HFFc6 (cell line): Measurements from ENCODE around the gene MZF1. TPM values are rescaled to one million over a fixed set of nuclear protein-coding genes. Genes with fewer than 3 reads are reported as not detected.
A peak's percentile ranks its signal among the peaks of the same experiment; 100 is the strongest.

Source experiments
- DNase-seq: peaks from one replicate; pipeline ENCODE4 v3.0.0-alpha.2; 2018
- H3K27ac Mint-ChIP-seq: 2 replicates; pipeline ENCODE4 v1.8.0; 2020; ENCODE audit warnings: mild to moderate bottlenecking, mixed read lengths
- H3K27me3 Mint-ChIP-seq: 2 replicates; pipeline ENCODE4 v1.8.0; 2021; ENCODE audit warnings: mild to moderate bottlenecking, moderate library complexity, mixed read lengths; ENCODE audit not compliant: insufficient read depth
- H3K36me3 Mint-ChIP-seq: 2 replicates; pipeline ENCODE4 v1.8.0; 2021; ENCODE audit warnings: low read depth, mixed read lengths
- H3K4me1 Mint-ChIP-seq: 2 replicates; pipeline ENCODE4 v1.8.0; 2020; ENCODE audit warnings: low read depth, mixed read lengths
- H3K4me3 Mint-ChIP-seq: 2 replicates; pipeline ENCODE4 v1.8.0; 2020; ENCODE audit warnings: mild to moderate bottlenecking, moderate library complexity, mixed read lengths
- H3K9me3 Mint-ChIP-seq: 2 replicates; pipeline ENCODE4 v1.8.0; 2020; ENCODE audit warnings: mild to moderate bottlenecking, mixed read lengths
- CTCF ChIP-seq: fragments of 200-600 bp; sonication (generic); IDR thresholded peaks from 2 replicates; pipeline ENCODE4 v1.5.0; 2021; ENCODE audit warnings: antibody characterized with exemption, mild to moderate bottlenecking
- total RNA-seq, 6 experiments: library from RNA; stranded (reverse); fragmentation: NEBNext Ultra II Directional; extraction: Animal tissue kit (Norgen Biotek cat#: 25700); gene quantifications; 2 replicates in 1 of 6; 3 replicates in 5 of 6; pipeline ENCODE4 v1.2.3, GENCODE V29; 2021

MZF1 gene
- total RNA-seq, 6 experiments from 2014 or later, result 8.3 to 12.4 (median 9.3) TPM

GRCh38 chr19:58557221-58558065 lies 15.7 kb downstream of the MZF1 start:
- Mint-ChIP-seq H3K27me3 (peaks cover 18% of the 10 kb centered on the region), H3K4me3 (peak overlapping the region; percentile 99), H3K4me1 (peaks cover 47% of the 10 kb centered on the region), H3K9me3 (peaks cover 4% of the 10 kb centered on the region; the same call in 1 of the 2 replicates), H3K27ac (peak overlapping the region; percentile 100), H3K36me3 (peaks cover 41% of the 10 kb centered on the region)
- DNase-seq, result no peak
- no peak for TF ChIP-seq CTCF

GRCh38 chr19:58556622-58557220 lies 16.4 kb downstream of the MZF1 start:
- Mint-ChIP-seq H3K27ac (peak overlapping the region; percentile 100), H3K27me3 (peaks cover 19% of the 10 kb centered on the region), H3K4me1 (peaks cover 54% of the 10 kb centered on the region), H3K36me3 (peaks cover 48% of the 10 kb centered on the region), H3K4me3 (peak overlapping the region; percentile 99), H3K9me3 (peaks cover 4% of the 10 kb centered on the region; the same call in 1 of the 2 replicates)
- TF ChIP-seq CTCF, result no peak
- no peak for DNase-seq

GRCh38 chr19:58555920-58556621 lies 17.1 kb downstream of the MZF1 start:
- Mint-ChIP-seq H3K27me3 (peaks cover 19% of the 10 kb centered on the region), H3K27ac (peak overlapping the region; percentile 100), H3K4me3 (peak overlapping the region; percentile 99), H3K9me3 (peaks cover 4% of the 10 kb centered on the region; the same call in 1 of the 2 replicates), H3K4me1 (peaks cover 54% of the 10 kb centered on the region), H3K36me3 (peaks cover 49% of the 10 kb centered on the region)
- TF ChIP-seq CTCF, result no peak
- no peak for DNase-seq

GRCh38 chr19:58555369-58555885 lies 17.7 kb downstream of the MZF1 start:
- no peak for TF ChIP-seq CTCF
- Mint-ChIP-seq H3K4me1 (peaks cover 54% of the 10 kb centered on the region), H3K27me3 (peaks cover 19% of the 10 kb centered on the region), H3K36me3 (peaks cover 48% of the 10 kb centered on the region), H3K27ac (peak overlapping the region; percentile 98), H3K4me3 (peak overlapping the region; percentile 96), H3K9me3 (peaks cover 4% of the 10 kb centered on the region; the same call in 1 of the 2 replicates)
- no peak for DNase-seq
